SH-SY5Y (cell line): ENCODE results near the gene RAET1G.

ENCODE experiments used
- GATA2 ChIP-seq: IDR thresholded peaks from 2 replicates; pipeline ENCODE4 v1.6.1; 2011; ENCODE audit warnings: mild to moderate bottlenecking, low read depth, low read length
- GATA3 ChIP-seq: IDR thresholded peaks from 2 replicates; pipeline ENCODE4 v1.6.1; 2011; ENCODE audit warnings: low read depth, mild to moderate bottlenecking, low read length, moderate library complexity

- TF ChIP-seq GATA2 (no peak), GATA3 (no peak)
Observed at GRCh38 chr6:149876241-149876933, 46.5 kb downstream of the RAET1G start.
